H1 (cell line): ENCODE results near the gene RAB26. TPM values are rescaled to one million over a fixed set of nuclear protein-coding genes. Genes with fewer than 3 reads are reported as not detected.
A peak's percentile ranks its signal among the peaks of the same experiment; 100 is the strongest.
"Not testable (repeated sequence)": the region's sequence is repeated elsewhere in the genome, so short reads cannot be mapped to it uniquely, and the experiment has no call there.

Experiments used
- CTCF ChIA-PET: fragments of 300-600 bp; sonication (Branson Sonifier 250); formaldehyde crosslinking; loops from one replicate; lab custom pipeline; 2021; ENCODE audit not compliant: partially characterized antibody; lab: Charles Lee
- POLR2A ChIA-PET: fragments of 300-600 bp; sonication (Branson Sonifier 250); formaldehyde crosslinking; loops from one replicate; lab custom pipeline; 2021; ENCODE audit warnings: inconsistent platforms; ENCODE audit not compliant: partially characterized antibody; lab: Charles Lee
- DNase-seq, 2 experiments: peaks; one replicate each; pipeline versions ENCODE4 v3.0.0 to v3.0.0-alpha.2; 2010 to 2022; ENCODE audit warnings: low spot score in 2 of 2, low read depth in 1 of 2, mixed read lengths in 1 of 2
- FAIRE-seq: peaks from 2 replicates; lab custom pipeline; 2011; peaks lifted over from hg19 to GRCh38; lab: Jason Lieb, UNC
- H2AFZ ChIP-seq: 2 replicates; pipeline ENCODE4 v1.8.1; 2012; ENCODE audit warnings: low read length, inconsistent platforms
- H2AK5ac ChIP-seq: 2 replicates; pipeline ENCODE4 v1.6.1; 2013; ENCODE audit warnings: low read depth, low read length
- H2BK120ac ChIP-seq: replicated peaks from 2 replicates; pipeline ENCODE3; 2013; ENCODE audit warnings: low read depth, low read length, inconsistent platforms
- H2BK12ac ChIP-seq: 2 replicates; pipeline ENCODE4 v1.6.1; 2013; ENCODE audit warnings: low read depth, low read length
- H2BK15ac ChIP-seq: 2 replicates; pipeline ENCODE4 v1.6.1; 2013; ENCODE audit warnings: low read length
- H2BK20ac ChIP-seq: 2 replicates; pipeline ENCODE4 v1.6.1; 2013; ENCODE audit warnings: low read length
- H2BK5ac ChIP-seq: 2 replicates; pipeline ENCODE4 v1.6.1; 2013; ENCODE audit warnings: low read depth, low read length
- H3K14ac ChIP-seq: 2 replicates; pipeline ENCODE4 v1.6.1; 2013; ENCODE audit warnings: inconsistent platforms; ENCODE audit not compliant: insufficient read length
- H3K18ac ChIP-seq: 2 replicates; pipeline ENCODE4 v1.6.1; 2013; ENCODE audit warnings: low read length; ENCODE audit errors: extremely low read depth
- H3K23ac ChIP-seq: 2 replicates; pipeline ENCODE4 v1.6.1; 2013; ENCODE audit warnings: inconsistent platforms; ENCODE audit not compliant: insufficient read length
- H3K23me2 ChIP-seq: 2 replicates; pipeline ENCODE4 v1.6.1; 2013; ENCODE audit warnings: low read depth, low read length
- H3K27ac ChIP-seq: 2 replicates; pipeline ENCODE4 v1.6.1; 2011; ENCODE audit warnings: low read depth, low read length, inconsistent platforms
- H3K27me3 ChIP-seq, 4 experiments: replicated peaks in 1 of 4; 1 replicate in 1 of 4; 2 replicates in 3 of 4; pipeline versions ENCODE4 v1.6.1 to v1.8.1; 2011 to 2013; ENCODE audit warnings: low read length in 3 of 4, mild to moderate bottlenecking in 3 of 4, inconsistent platforms in 2 of 4, mixed read lengths in 2 of 4, moderate library complexity in 1 of 4; ENCODE audit not compliant: control insufficient read depth in 3 of 4, insufficient read depth in 3 of 4; ENCODE audit errors: extremely low read depth in 1 of 4
- H3K36me3 ChIP-seq, 4 experiments: 2 replicates each; pipeline versions ENCODE4 v1.6.1 to v1.8.1; 2011 to 2013; ENCODE audit warnings: mild to moderate bottlenecking in 4 of 4, low read length in 3 of 4, moderate library complexity in 2 of 4, control low read depth in 1 of 4, inconsistent platforms in 1 of 4; ENCODE audit not compliant: insufficient read depth in 4 of 4, control insufficient read depth in 2 of 4
- H3K4ac ChIP-seq: replicated peaks from 2 replicates; pipeline ENCODE3; 2013; ENCODE audit warnings: low read length, low read depth, mixed read lengths, inconsistent platforms; ENCODE audit not compliant: insufficient read length
- H3K4me1 ChIP-seq, 4 experiments: replicated peaks in 1 of 4; 1 replicate in 1 of 4; 2 replicates in 3 of 4; pipeline versions ENCODE4 v1.6.1 to v1.8.1; 2011 to 2013; ENCODE audit warnings: low read length in 3 of 4, inconsistent platforms in 2 of 4, mixed read lengths in 1 of 4; ENCODE audit not compliant: insufficient read depth in 4 of 4, control insufficient read depth in 3 of 4
- H3K4me2 ChIP-seq, 2 experiments: 2 replicates each; pipeline versions ENCODE4 v1.6.1 to v1.8.1; 2011 to 2013; ENCODE audit warnings: low read depth in 2 of 2, low read length in 2 of 2, control low read depth in 1 of 2, inconsistent platforms in 1 of 2, mild to moderate bottlenecking in 1 of 2; ENCODE audit not compliant: insufficient read depth in 1 of 2
- H3K4me3 ChIP-seq, 4 experiments: fragments of 200-600, 300-600 bp in 1 of 4; sonication (generic), shearing (Covaris generic), sonication (Bioruptor Twin) in 1 of 4; 2 replicates each; pipeline versions ENCODE4 v1.5.1 to v1.8.1; 2011 to 2016; ENCODE audit warnings: low read length in 4 of 4, low read depth in 3 of 4, control low read depth in 2 of 4, inconsistent platforms in 2 of 4, mild to moderate bottlenecking in 2 of 4, mixed read lengths in 1 of 4, moderate library complexity in 1 of 4; ENCODE audit not compliant: insufficient read depth in 2 of 4; ENCODE audit errors: extremely low read depth in 1 of 4
- H3K56ac ChIP-seq: replicated peaks from 2 replicates; pipeline ENCODE3; 2013; ENCODE audit warnings: low read depth, mild to moderate bottlenecking, mixed read lengths, low read length, inconsistent platforms; ENCODE audit not compliant: insufficient read length
- H3K79me1 ChIP-seq: 2 replicates; pipeline ENCODE4 v1.6.1; 2013; ENCODE audit warnings: low read depth, low read length, control low read depth
- H3K79me2 ChIP-seq, 2 experiments: 2 replicates each; pipeline versions ENCODE4 v1.6.1 to v1.8.1; 2012 to 2013; ENCODE audit warnings: low read length in 2 of 2, mild to moderate bottlenecking in 2 of 2, inconsistent platforms in 1 of 2; ENCODE audit not compliant: insufficient read depth in 2 of 2, control insufficient read depth in 1 of 2
- H3K9ac ChIP-seq, 4 experiments: replicated peaks in 1 of 4; 1 replicate in 1 of 4; 2 replicates in 3 of 4; pipeline versions ENCODE4 v1.6.1 to v1.8.1; 2011 to 2013; ENCODE audit warnings: low read depth in 3 of 4, low read length in 3 of 4, control low read depth in 2 of 4, mild to moderate bottlenecking in 2 of 4, moderate library complexity in 2 of 4, inconsistent platforms in 1 of 4; ENCODE audit errors: extremely low read depth in 1 of 4
- H3K9me3 ChIP-seq, 2 experiments: 2 replicates each; pipeline versions ENCODE4 v1.6.1 to v1.8.1; 2012 to 2013; ENCODE audit warnings: mild to moderate bottlenecking in 2 of 2, moderate library complexity in 2 of 2, control low read depth in 1 of 2, inconsistent platforms in 1 of 2, low read depth in 1 of 2, low read length in 1 of 2, mixed read lengths in 1 of 2; ENCODE audit not compliant: insufficient read depth in 2 of 2
- H4K20me1 ChIP-seq, 2 experiments: replicated peaks in 1 of 2; 2 replicates each; pipeline versions ENCODE3 to v1.8.1; 2011 to 2013; ENCODE audit warnings: inconsistent platforms in 2 of 2, low read length in 2 of 2, mild to moderate bottlenecking in 1 of 2; ENCODE audit not compliant: insufficient read depth in 2 of 2, control insufficient read depth in 1 of 2
- H4K5ac ChIP-seq: 2 replicates; pipeline ENCODE4 v1.6.1; 2013; ENCODE audit warnings: low read length, low read depth, mixed read lengths, inconsistent platforms; ENCODE audit not compliant: insufficient read length
- H4K8ac ChIP-seq: 2 replicates; pipeline ENCODE4 v1.8.0; 2013; ENCODE audit warnings: mild to moderate bottlenecking, moderate library complexity, low read length, inconsistent platforms; ENCODE audit not compliant: insufficient read depth; ENCODE audit errors: extremely low read depth
- H4K91ac ChIP-seq: replicated peaks from 2 replicates; pipeline ENCODE3; 2013; ENCODE audit warnings: low read length, mixed read lengths, inconsistent platforms; ENCODE audit not compliant: insufficient read length
- WGBS, 2 experiments: shearing (Covaris generic) in 1 of 2; methylation state at CpG; one replicate each; pipeline versions ENCODE4 v1.1.6 to v1.1.7; 2013 to 2015; ENCODE audit warnings: low lambda C conversion rate in 2 of 2, mixed read lengths in 2 of 2, inconsistent platforms in 1 of 2, low coverage in 1 of 2, missing lambda C conversion rate in 1 of 2; ENCODE audit not compliant: insufficient replicate concordance in 2 of 2, insufficient coverage in 1 of 2, insufficient read length in 1 of 2; ENCODE audit errors: extremely low coverage in 1 of 2, missing lambda C conversion rate in 1 of 2; 5-methylcytosine and 5-hydroxymethylcytosine counted together
- polyA plus RNA-seq, 7 experiments: library from polyadenylated mRNA; depleted of rRNA in 3 of 7; stranded (reverse) in 5 of 7; unstranded in 2 of 7; fragments of >200 nt in 5 of 7; fragments of 200-250 nt in 2 of 7; gene quantifications; 1 replicate in 5 of 7; 2 replicates in 1 of 7; 4 replicates in 1 of 7; pipeline versions ENCODE4 v1.2.1 to v1.2.3, GENCODE V29; 2011 to 2013; ENCODE audit warnings: missing spikeins in 2 of 7, mixed read lengths in 2 of 7
- total RNA-seq: library from RNA; stranded (reverse); fragmentation: NEBNext Ultra II Directional; extraction: Animal tissue kit (Norgen Biotek cat#: 25700); gene quantifications from 2 replicates; pipeline ENCODE4 v1.2.1, GENCODE V29; 2021

Gene RAB26
- total and polyA plus RNA-seq, 2 of the 8 experiments (the other 6 are each of a cell fraction or from before 2014, with no cell fraction given): 4.3 to 5.4 TPM

DNA sequence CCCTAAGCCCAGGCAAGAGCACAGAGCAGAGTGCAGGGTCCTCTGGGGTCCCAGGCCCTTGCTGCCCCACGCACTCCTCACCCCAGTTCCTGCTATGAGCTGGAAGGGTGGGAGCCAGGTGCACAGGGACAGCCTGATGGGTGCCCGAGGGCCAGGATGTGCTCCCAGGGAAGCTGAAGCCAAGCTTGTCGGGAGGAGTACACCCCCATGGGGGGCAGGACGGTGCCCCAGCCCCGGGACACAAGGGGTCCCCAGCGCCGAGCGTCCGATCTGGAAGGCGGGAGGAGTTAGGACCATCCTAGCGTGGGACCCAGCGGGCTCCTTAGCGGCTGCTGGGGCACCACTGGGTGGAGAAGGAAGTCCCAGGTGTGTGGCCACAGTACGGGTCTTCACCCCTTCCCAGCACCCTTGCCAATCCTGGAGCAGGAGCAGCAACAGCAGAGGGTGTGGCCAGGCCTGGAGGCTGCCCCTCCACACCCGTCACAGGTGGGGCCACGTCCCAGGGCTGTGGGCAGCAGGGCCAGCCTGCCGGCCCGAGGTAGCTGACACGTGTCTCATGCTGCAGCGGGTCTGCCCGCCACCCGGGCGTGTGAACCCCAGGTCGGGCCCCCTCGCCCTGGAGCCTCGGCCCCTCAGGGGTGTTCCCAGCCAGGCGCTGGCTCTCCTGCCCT is 24.6 kb upstream of the RAB26 start:
- H2AFZ ChIP-seq, H2BK12ac ChIP-seq, H3K56ac ChIP-seq, H3K14ac ChIP-seq, H4K5ac ChIP-seq, H3K4ac ChIP-seq, H3K4me2 ChIP-seq, H3K23ac ChIP-seq, H3K4me3 ChIP-seq, FAIRE-seq, H3K9me3 ChIP-seq, H2BK5ac ChIP-seq, H4K20me1 ChIP-seq, H2AK5ac ChIP-seq, H3K18ac ChIP-seq, DNase-seq, H3K23me2 ChIP-seq, H2BK120ac ChIP-seq, H3K79me1 ChIP-seq, H3K9ac ChIP-seq, H2BK20ac ChIP-seq, H3K27me3 ChIP-seq, H2BK15ac ChIP-seq, H4K91ac ChIP-seq, H3K36me3 ChIP-seq, H4K8ac ChIP-seq: not testable (repeated sequence)
- 0 out of 2 replicates have a peak overlapping the region, but pooled peaks have one; percentile 40 for H3K27ac ChIP-seq
- CTCF ChIA-PET: interaction anchor here (0.5 to 1.2 kb wide), 3 partner anchors 52 to 716 kb away, joined by 3 read pairs; no protein-coding TSS in a partner anchor
- WGBS, 2 experiments: 86% methylated on average over 17 of the region's 27 CpGs; no CpG with 5 or more reads in 1 of the 2 experiments
- H3K4me1 ChIP-seq: peaks cover 0 to 23% (median 14%) of the 10 kb centered on the region in 4 experiments; a peak in 6 of 7 replicates
- peaks cover 0 to 26% of the 10 kb centered on the region in 2 experiments; a peak in 3 of 4 replicates for H3K79me2 ChIP-seq
- POLR2A ChIA-PET: interaction anchor here (1.4 kb wide), 1 partner anchor 32 kb away, joined by 5 read pairs; the partner anchor contains the start of gene TRAF7
